Motor neuron (in vitro differentiated cells): Measurements from ENCODE around the gene PBX3. TPM values are rescaled to one million over a fixed set of nuclear protein-coding genes. Genes with fewer than 3 reads are reported as not detected.

Source experiments
- ATAC-seq, 8 experiments: fragments of 200-7000 bp; cut with Tn5 transposase; replicated peaks in 6 of 8; 2 replicates each; pipeline ENCODE4 v1.8.0; 2021; ENCODE audit warnings: mild to moderate bottlenecking in 8 of 8, moderate library complexity in 8 of 8
- H3K27ac ChIP-seq, 2 donors: fragments of 250-450 bp; sonication (Bioruptor Pico); 2 replicates each; pipeline ENCODE4 v1.9.0; 2021; ENCODE audit warnings: antibody characterized with exemption in 2 of 2, mild to moderate bottlenecking in 2 of 2, moderate library complexity in 1 of 2
- H3K4me1 ChIP-seq, 2 donors: fragments of 250-450 bp; sonication (Bioruptor Pico); replicated peaks in 1 of 2; 2 replicates each; pipeline ENCODE4 v1.6.1; 2021; ENCODE audit warnings: antibody characterized with exemption in 2 of 2, mild to moderate bottlenecking in 2 of 2, moderate library complexity in 1 of 2
- H3K4me3 ChIP-seq, 5 donors: fragments of 250-450 bp; sonication (Bioruptor Pico); 2 replicates each; pipeline ENCODE4 v1.9.0; 2021; ENCODE audit warnings: antibody characterized with exemption in 5 of 5, mild to moderate bottlenecking in 5 of 5, moderate library complexity in 4 of 5
- WGBS, 10 experiments: fragments of 450-650 bp; shearing (Covaris generic); methylation state at CpG; one replicate each; pipeline ENCODE4 v1.0.0; 2022; 5-methylcytosine and 5-hydroxymethylcytosine counted together
- in situ Hi-C, 9 experiments: fragments of 400-800 bp; cut with MboI; loops; one replicate each; pipeline ENCODE4 v1.15.0; 2021; ENCODE audit warnings: low sequenced_read_pairs in 9 of 9, low pct_unique_long_range_greater_than_20kb in 2 of 9; ENCODE audit not compliant: unreplicated experiment in 9 of 9
- total RNA-seq, 8 experiments: library from RNA; unstranded; fragments of 300-600 nt; gene quantifications; 2 replicates each; pipeline versions ENCODE4 v1.2.3 to v1.2.4, GENCODE V29; 2022

PBX3 gene
- total RNA-seq, 8 experiments from 2014 or later: 24.0 to 157 (median 75.5) TPM

DNA sequence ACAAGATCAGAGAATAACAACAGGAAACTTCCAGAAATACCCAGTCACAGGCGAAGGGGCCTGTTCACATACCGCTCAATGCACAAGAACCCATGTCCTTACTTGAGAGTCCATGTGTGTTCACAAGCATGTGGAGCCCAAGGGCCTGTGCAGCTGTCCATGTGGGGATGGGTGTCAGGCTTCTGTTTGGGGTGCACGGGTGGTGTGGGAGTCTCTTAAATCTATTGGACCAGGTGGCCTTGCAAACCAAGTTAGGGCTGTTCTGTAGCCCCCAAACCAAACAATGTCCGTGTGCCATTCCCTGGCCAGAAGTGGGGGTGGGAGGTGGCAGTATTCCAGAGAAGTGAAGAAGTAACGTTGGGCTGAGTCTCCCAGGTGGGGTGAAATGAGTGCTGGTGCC lies 222.3 kb downstream of the PBX3 start:
- in situ Hi-C loops: no loop called here
- Histone ChIP-seq H3K4me3 (no peak overlapping the region), H3K27ac (no peak overlapping the region), H3K4me1 (peaks cover 3 to 31% of the 10 kb centered on the region in 2 donors)
- ATAC-seq: no peak
- WGBS, 10 experiments: 60 to 93% (median 86%) methylated on average over 1 to 3 of the region's 5 CpGs; no CpG with 5 or more reads in 7 of the 10 experiments

DNA sequence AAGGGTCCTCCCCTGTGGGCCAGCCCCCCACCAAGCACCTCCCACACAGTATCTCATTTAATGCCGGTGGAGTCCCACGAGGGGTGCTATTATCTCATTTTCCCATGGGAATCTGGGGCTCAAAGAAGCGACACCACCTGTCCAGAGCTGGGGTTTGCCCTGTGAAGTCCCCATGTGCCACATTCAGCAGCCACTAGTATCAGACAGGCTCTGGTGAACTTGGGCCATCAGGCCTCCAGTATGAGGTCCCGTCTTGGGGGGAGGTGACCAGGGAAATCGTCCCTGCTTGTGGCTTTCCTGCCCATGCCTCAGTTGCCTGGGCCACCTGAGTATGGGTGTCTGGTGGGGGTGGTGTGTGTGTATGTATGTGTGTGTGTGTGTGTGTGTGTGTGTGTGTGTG lies 222.7 kb downstream of the PBX3 start:
- 84% methylated on average over 3 of the region's 5 CpGs; no CpG with 5 or more reads in 9 of the 10 experiments for WGBS, 10 experiments
- peaks cover 3 to 26% of the 10 kb centered on the region in 2 donors for H3K4me1 ChIP-seq
- no peak for ATAC-seq
- no peak overlapping the region for H3K27ac ChIP-seq
- in situ Hi-C loops: no loop called here
- no peak overlapping the region for H3K4me3 ChIP-seq

DNA sequence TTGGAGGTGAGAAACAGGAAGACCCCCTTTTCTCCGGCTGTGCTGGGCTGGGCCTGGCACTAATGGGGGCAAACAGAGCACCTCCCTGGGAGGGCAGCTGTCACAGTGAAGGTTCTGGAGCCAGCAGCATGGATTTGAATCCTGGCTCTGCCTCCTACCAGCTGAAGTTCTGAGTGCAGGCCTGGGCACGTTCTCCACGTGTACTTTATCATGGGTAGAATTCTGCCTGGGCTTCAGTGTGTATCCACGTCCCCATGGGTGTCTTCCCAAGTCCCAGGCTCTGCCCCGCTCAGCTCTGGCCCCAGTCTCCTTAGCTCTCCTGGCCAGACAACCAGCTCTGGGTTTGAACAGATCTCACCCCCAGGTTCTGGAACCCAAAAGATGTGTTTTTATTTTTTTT lies 223.2 kb downstream of the PBX3 start:
- WGBS, 10 experiments: 29 to 100% (median 94%) methylated on average over 1 to 4 of the region's 5 CpGs; no CpG with 5 or more reads in 3 of the 10 experiments
- H3K4me3 ChIP-seq: no peak overlapping the region
- in situ Hi-C loops: no loop called here
- H3K4me1 ChIP-seq: peaks cover under 1 to 22% of the 10 kb centered on the region in 2 donors
- no peak overlapping the region for H3K27ac ChIP-seq
- ATAC-seq: no peak

DNA sequence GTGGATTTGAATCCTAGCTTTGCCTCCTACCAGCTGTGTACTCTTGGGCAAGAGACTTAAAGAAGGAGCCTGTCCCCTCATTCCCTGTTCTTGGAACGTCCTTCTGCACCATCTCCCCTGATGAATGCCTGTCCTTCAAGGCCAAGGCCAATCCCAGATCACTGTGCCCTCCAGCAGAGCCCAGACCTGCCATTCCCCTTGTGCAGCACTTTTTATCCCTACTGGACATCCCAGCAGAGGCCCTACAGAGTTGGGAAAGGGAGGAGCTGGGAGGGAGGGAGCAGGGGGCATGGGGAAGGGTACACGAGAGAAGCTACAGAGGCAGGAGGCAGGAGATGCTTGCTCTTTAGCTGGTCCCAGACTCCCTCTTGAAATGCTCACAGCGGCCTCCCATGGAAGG lies 223.9 kb downstream of the PBX3 start:
- no peak overlapping the region for H3K27ac ChIP-seq
- H3K4me3 ChIP-seq: no peak overlapping the region
- in situ Hi-C loops: no loop called here
- WGBS, 10 experiments: 40% methylated on average over 1 of the region's 3 CpGs; no CpG with 5 or more reads in 9 of the 10 experiments
- ATAC-seq: no peak
- peaks cover 0 to 15% of the 10 kb centered on the region in 2 donors for H3K4me1 ChIP-seq

DNA sequence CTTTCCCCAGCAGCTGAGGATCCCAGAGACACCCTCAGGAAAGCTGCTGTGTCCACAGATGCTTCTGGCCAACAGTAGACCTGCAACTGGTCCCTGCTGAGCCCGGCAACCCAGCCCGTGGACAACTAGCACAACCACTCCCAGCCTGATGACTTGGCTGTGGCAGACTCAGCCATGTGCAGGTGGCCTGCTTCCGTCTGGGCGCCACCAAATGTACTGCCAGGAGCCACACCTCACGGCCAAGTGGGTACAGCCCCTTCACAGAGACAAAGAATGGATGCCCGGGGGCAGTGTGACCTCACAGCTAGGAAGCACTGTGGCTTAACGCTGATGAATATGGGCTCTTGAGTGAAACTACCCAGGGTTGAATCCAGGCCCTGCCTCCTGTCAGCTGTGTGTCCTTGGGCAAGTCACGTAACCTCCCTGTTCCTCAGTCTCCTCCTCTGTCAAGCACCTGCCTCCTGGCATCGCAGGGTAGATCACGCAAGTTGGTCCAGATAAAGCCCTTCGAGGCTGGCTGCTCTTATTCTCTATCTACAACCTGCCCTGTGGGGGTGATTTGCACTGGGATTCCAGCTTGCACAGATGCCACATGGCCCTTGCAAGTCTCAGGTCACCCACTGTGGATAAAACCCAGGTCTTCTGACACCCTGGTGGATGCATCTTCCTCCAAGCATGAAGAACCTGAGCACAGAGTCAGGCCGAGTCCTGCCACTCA lies 225.0 kb downstream of the PBX3 start:
- H3K4me3 ChIP-seq: no peak overlapping the region
- in situ Hi-C loops: no loop called here
- peak in 3 of 8 experiments; percentile 59 to 74 (median 62) for ATAC-seq
- no peak overlapping the region for H3K27ac ChIP-seq
- WGBS, 10 experiments: 80 to 92% methylated on average over 1 to 2 of the region's 12 CpGs; no CpG with 5 or more reads in 8 of the 10 experiments
- peaks cover 0 to 8% of the 10 kb centered on the region in 2 donors for H3K4me1 ChIP-seq

DNA sequence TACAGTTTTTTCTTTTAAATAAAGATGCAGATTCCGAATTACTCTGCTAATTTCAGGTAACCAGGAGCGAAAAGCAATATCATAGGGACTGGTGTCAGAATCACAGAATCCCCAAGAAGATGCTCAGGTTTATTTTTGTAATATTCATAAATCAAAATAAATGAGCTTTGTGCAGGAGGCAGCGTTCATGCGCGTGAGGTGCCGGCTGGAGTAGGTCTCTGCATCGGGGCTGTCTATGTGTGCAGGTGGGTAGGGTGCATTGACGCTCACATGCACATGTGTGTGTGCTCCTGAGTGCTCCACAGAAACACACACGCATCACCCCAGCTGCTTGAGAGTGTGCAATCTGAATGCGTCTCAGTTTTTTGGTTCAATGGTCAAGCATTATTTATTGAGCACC lies 226.4 kb downstream of the PBX3 start:
- H3K4me3 ChIP-seq: no peak overlapping the region
- WGBS, 10 experiments: 40 to 89% (median 73%) methylated on average over 1 to 10 of the region's 10 CpGs; no CpG with 5 or more reads in 2 of the 10 experiments
- in situ Hi-C loops: no loop called here
- peak overlapping the region in 1 of 2 donors; percentile 33 for H3K27ac ChIP-seq
- ATAC-seq: peak in 4 of 8 experiments; percentile 40 to 88 (median 68)
- peaks cover 0 to 8% of the 10 kb centered on the region in 2 donors for H3K4me1 ChIP-seq

DNA sequence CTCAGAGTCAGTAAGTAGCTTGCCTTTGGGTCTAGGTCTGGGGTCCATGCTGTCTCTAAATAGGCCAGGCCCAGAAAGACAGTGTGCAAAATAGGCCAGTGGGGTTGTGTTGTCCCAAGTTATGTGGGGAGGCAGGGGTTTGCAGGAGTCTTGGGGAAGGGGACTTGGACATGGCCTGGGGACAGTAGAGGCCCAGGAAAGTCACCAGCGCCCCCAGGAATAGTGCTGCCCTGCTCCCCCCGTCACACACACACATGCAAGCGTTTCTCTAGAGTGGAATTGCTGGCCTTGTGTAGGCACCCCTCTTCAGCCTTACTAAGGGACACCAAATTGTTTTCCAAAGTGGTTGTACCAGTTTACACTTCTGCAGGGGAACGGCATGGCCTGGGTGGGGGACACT lies 227.5 kb downstream of the PBX3 start:
- no peak overlapping the region for H3K4me3 ChIP-seq
- 50 to 90% (median 70%) methylated on average over 1 to 4 of the region's 4 CpGs; no CpG with 5 or more reads in 6 of the 10 experiments for WGBS, 10 experiments
- no peak overlapping the region for H3K27ac ChIP-seq
- in situ Hi-C loops: no loop called here
- peaks cover 0 to 8% of the 10 kb centered on the region in 2 donors for H3K4me1 ChIP-seq
- ATAC-seq: no peak

DNA sequence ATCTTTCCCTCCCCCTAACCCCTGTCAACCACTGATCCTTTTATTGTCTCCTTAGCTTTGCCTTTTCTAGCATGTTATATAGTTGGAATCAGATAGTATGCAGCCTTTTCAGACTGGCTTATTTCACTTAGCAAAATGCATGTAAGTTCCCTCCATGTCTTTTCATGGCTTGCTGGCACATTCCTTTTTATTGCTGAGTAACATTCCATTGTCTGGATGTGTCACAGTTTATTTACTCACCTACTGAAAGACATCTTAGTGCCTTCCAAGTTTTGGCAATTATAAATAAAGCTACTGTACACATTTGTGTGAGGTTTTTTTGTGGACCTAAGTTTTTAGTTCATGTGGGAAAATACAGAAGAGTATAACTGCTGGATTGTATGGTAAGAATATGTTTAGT lies 230.1 kb downstream of the PBX3 start:
- Histone ChIP-seq H3K4me1 (peaks cover 0 to 8% of the 10 kb centered on the region in 2 donors), H3K27ac (no peak overlapping the region), H3K4me3 (no peak overlapping the region)
- in situ Hi-C loops: no loop called here
- ATAC-seq: peak in 1 of 8 experiments; percentile 55

DNA sequence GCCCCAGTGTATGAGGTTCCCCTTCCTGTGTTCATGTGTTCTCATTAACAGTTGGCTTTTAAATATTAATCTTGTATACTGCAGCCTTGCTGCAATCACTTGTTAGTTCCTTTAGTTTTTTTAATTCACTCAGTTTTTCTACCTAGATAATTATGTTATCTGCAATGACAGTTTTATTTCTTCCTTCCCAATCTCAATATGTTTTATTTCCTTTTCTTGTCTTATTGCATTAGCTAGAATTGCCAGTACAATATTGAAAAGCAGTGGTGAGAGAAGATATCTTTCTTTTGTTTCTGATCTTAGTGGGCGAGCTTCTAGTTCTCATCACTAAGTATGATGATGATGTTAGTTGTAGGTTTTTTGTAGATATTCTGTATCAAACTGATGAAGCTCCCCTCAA lies 232.2 kb downstream of the PBX3 start:
- no peak overlapping the region for H3K4me3 ChIP-seq
- no peaks in the 10 kb centered on the region for H3K4me1 ChIP-seq
- WGBS, 10 experiments: 43 to 90% (median 55%) methylated on average over 1 of the region's 1 CpG; no CpG with 5 or more reads in 3 of the 10 experiments
- H3K27ac ChIP-seq: no peak overlapping the region
- in situ Hi-C loops: no loop called here
- no peak for ATAC-seq

DNA sequence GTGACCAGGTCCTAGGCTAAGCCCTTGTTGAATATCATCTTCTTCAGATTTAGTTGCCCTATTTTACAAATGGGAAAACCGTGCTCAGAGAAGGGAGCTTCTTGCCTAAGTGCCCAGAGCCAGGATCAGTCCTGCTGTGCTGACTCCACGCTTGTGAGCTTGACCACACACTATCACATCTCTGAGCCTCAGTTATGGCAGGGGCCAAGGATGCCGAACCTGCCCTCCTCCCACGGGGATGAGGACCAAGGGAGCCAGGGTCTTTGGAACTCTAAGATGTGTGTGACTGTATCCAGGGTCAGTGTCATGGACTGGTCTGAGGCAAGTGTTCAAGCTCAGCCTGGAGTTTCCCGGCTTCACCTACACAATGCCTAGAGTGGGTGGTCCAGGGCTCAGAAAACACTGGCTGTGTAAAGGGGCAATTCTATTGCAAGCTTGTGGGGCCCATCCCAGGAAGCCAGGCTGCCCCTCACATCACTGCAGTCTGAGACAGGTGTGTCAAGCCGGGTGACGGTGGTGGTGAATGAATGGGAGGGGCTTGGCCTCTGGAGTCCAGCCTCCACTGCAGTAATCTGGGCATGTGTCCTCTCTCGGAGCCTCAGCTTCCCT lies 235.7 kb downstream of the PBX3 start:
- in situ Hi-C loops: no loop called here

DNA sequence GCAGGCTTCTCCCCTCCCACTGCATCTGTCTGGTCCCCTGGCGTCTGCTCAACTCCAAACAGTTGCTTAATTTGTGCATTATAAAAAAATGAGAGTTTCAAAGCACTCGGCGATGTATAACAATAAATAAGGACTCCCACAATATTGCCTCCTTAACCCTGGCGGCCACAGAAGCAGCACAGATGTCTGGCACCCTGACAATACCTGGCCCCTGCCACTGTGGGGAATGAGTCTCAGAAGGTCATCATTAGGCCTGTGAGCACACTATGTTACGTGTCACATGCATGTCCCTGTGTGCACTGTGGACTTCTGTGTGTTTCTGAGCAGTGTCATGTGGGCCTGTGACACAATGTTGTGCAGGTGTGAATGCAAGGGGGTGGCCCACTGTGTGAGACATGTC lies 236.5 kb downstream of the PBX3 start:
- ATAC-seq: no peak
- no peaks in the 10 kb centered on the region for H3K4me1 ChIP-seq
- H3K27ac ChIP-seq: no peak overlapping the region
- H3K4me3 ChIP-seq: no peak overlapping the region
- WGBS, 10 experiments: 41 to 80% (median 74%) methylated on average over 1 to 3 of the region's 5 CpGs; no CpG with 5 or more reads in 6 of the 10 experiments
- in situ Hi-C loops: no loop called here

More for the DNA sequence above, 235.7 kb downstream of the PBX3 start:
- H3K4me3 ChIP-seq: no peak overlapping the region
- WGBS, 10 experiments: 17 to 100% (median 70%) methylated on average over 1 to 3 of the region's 8 CpGs; no CpG with 5 or more reads in 3 of the 10 experiments
- no peaks in the 10 kb centered on the region for H3K4me1 ChIP-seq
- no peak overlapping the region for H3K27ac ChIP-seq
- ATAC-seq: no peak

DNA sequence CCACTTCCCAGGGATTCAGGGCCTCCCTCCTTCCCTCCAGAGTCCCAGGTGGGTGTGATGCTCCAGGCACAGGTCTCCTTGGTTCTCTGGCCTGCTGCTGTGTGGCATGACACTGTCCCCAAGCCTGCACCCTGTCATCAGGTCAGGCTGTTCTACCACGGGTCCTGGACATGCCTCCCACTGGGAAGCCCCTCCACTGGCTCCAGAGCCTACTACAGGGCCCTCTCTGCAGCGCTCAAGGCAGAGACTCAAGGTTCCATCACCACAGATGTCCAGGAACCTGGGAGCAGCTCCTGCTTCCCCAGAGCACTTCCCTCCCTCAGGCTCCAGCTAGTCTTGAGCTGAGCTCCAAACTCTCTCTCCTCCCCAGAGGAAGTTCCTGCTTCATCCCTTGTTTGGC lies 237.3 kb downstream of the PBX3 start:
- Histone ChIP-seq H3K4me1 (no peaks in the 10 kb centered on the region), H3K27ac (no peak overlapping the region), H3K4me3 (no peak overlapping the region)
- in situ Hi-C loops: no loop called here
- ATAC-seq: no peak
- WGBS, 10 experiments: 75 to 80% methylated on average over 1 to 2 of the region's 2 CpGs; no CpG with 5 or more reads in 8 of the 10 experiments

DNA sequence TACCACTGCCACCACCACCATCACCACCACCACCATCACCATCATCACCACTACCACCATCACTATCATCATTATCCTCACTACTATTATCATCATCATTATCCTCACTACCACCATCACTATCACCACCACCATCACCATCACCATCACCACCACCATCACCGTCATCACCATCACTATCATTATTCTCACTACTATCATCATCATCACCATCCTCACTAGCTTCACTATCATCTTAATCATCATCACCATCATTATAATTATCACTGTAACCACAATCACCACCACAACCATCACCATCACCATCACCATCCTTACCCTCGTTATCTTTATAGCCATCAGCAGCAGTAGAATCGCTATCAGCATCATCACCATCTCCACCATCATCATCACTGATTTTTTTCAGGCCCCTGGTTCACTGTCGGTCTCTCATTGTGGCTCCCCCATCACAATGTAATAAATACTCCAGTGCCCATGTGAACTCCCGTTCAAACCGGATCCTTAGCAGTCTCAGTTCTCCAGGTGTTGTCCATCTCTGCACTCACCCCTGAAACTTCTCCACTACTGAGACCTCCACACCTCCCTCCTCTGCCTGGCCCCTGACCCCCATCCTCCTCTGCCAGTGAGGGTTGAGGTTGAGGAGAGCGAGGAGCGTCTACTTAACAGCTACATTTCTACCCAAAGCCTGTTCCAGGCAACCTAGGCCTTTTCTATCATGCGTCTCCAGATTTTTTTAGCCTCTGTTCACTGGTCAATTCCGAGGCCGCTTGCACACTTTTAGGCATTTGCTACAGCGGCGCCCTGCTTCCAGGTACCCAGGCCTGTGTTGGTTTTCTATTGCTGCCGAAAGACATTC lies 238.2 kb downstream of the PBX3 start:
- 74 to 100% (median 89%) methylated on average over 1 to 10 of the region's 14 CpGs; no CpG with 5 or more reads in 2 of the 10 experiments for WGBS, 10 experiments
- H3K27ac ChIP-seq: no peak overlapping the region
- no peaks in the 10 kb centered on the region for H3K4me1 ChIP-seq
- in situ Hi-C loops: no loop called here
- no peak overlapping the region for H3K4me3 ChIP-seq
- ATAC-seq: no peak
